GM21737 (cell line): ENCODE measurements around the gene ZNF497.
"Not testable (repeated sequence)": the region's sequence is repeated elsewhere in the genome, so short reads cannot be mapped to it uniquely, and the experiment has no call there.

Experiments
- ATAC-seq: cut with Tn5 transposase; IDR thresholded peaks from one replicate; pipeline ENCODE4 v1.9.1; 2021; ENCODE audit warnings: mild to moderate bottlenecking, moderate library complexity; ENCODE audit not compliant: unreplicated experiment

Gene ZNF497

DNA sequence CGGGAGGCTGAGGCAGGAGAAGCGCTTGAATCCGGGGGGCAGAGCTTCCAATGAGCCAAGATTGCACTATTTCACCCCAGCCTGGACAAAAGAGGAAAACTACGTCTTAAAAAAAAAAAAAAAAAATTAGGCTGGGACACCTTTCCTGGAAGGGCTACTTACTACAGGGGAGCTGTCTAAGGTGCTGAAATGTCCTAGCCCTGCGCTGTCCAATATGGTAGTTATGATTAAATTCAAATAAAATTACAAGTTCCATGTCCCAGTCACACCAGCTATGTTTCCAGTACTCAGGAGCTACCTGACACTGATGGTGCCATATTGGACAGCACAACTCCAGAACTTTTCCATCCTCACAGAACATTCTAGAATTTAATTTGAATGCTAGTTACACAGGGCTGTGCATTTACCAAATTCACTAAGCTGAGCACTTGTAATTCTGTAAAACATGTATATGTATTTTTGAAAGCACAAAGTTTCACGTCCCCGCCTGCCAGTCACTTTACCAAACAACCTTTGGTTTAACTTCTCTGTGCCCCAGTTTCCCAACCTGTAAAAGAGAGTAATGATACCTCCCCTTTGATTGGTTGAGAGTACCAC lies 45.0 kb downstream of the ZNF497 start:
- ATAC-seq, result no peak

DNA sequence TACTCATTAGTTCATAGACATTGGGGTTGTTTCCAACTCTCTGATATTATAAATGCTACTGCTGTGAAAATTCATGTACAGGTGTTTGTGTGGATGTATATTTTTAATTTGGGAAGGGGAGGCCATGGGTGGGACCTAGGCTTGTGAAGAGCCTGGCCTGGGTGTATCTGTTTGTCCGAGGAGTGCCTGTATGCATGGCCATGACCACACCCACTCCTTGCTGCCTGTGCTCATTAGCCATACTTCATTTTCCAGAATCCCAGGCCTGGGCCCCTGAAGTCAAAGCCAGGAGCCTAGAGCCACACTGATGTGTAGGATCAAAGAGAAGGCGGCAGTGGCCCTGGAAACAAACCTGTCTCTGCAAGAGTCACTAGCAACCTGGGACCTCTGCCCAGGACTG lies 47.0 kb downstream of the ZNF497 start:
- no peak for ATAC-seq

DNA sequence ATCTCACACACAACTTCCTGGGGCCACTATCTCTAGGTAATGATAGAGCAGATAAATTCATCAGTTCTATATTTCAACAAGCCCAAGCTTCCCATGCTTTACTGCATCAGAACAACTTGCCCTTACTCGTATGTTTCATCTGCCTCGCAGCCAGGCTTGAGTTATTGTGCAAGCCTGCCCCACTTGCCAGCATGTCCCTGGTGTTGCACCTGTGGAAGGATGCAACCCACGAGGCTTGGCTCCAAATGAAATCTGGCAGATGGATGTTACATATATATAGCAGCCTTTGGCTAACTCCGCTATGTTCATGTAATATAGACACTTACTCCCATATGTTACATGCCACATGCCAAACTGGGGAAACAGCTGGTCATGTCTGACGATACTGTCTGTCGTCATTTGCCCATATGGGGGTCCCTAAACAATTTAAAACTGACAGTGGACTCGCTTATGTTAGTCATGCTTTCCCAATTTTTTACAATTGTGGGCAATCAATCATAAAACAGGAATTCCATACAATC lies 51.1 kb downstream of the ZNF497 start:
- ATAC-seq, result no peak

DNA sequence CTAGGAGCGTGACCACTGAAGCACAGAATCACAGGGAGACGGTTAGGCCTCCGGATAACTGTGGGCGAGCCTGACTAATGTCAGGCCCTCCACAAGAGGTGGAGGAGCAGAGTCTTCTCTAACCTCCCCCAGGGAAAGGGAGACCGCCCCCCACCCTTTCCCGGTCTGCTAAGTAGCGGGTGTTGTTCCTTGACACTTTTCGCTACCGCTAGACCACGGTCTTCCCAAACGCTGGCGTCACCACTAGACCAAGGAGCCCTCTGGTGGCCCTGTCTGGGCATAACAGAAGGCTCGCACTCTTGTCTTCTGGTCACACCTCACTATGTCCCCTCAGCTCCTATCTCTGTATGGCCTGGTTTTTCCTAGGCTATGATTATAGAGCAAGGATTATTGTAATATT lies 51.9 kb downstream of the ZNF497 start:
- not testable (repeated sequence) for ATAC-seq

DNA sequence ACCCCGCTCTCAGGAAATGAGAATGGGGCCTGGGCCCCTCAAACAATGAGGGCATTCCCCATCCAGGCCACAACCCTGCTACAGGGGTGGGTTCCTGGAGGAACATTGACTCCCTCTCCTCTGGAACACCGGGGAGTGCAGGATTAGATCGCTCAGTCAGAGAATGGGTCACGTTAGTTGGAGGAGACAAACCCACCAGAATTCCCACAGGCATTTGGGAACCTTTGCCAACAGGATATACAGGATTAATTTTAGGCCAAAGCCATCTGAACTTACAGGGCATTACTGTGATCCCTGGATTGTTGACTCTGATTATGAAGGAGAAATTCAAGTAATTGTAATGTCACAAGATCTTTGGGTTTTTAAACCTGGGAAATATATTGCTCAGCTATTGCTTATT lies 54.8 kb downstream of the ZNF497 start:
- ATAC-seq, result no peak

DNA sequence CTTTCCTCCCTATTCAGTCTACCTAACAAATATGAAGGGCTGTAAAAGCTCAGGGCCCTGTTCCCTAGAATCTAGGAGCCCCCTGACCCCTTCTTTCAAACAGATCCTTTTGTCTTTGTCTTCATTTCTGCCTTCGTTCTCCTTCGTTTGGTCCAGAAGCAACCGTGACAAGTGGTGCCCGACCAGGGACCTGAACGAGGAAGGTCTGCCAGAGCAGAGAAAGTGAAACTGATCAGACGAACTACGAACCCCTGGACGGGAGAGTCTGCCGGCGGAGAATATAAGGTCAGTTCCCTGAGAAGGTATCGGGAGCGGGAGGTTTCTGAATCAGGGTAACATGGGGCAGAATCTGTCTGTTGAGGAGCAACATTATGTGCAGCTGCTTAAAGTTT lies 56.6 kb downstream of the ZNF497 start:
- no peak for ATAC-seq

DNA sequence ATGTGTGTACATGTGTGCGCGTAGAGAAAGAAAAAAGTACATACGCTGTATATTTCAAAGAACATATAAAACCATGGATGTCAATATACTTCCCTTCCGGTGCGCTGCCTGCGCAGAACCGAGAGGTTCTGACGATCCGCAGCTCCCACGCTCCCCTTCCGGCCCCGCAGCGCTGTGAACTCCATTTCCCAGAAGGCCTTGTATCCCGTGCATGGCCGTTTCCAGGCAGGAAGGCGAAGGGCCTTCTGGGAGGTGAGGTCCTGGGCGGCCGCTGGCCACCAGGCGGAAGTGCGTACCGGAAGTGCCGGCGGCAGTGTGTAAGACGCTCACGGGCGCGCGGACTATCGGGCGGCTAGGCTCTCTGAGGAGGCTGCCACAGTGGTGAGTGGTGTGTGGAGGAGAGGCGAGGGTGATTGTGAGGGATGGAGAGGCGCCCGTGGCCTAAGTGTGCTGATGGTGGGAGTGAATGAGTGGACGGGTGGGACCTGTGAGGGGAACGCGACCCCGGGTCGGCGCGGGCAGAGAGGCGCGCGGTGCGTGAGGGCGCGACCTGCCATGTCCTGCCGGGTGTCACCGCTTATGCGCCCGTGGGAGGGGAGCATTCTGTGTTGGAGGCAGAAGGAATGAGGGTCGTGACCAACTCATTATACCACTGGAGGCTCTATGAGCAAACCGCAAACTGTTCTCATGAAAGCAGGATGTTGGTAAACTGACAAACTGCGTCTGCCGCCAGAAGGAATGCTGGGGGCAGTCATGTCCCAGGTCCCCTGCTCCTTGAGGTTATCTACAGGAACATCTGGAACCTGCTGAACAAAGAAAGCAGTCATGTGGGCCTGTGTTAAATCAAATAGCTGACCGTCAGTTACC lies 57.3 kb downstream of the ZNF497 start, which contains the start of gene ERVK3-1:
Gene ERVK3-1, plus strand, starts transcription at position 313 of the 867 bp plus-strand sequence. CDS start 6,792 bp downstream, outside the sequence.
- peak; percentile 96 for ATAC-seq

DNA sequence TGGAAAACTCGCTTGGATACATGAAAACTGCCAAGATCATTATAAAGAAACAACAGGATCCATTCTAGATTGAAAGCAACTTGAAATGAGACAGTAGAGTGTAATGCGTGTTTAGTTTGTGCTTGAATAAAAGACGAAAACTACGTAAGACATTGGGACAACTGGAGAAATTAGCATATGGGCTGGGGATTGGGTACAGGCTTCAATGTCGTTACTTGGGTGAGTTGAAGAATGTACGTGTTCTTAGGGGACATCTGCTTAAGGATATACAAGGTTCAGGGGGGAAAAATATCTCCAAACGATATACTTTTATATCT lies 57.8 kb downstream of the ZNF497 start:
- no peak for ATAC-seq
